GM12874 (cell line): Measurements from ENCODE around the gene KLHL40.

Experiments
- TF ChIP-seq, protein P1 (sequence below): IDR thresholded peaks from 2 replicates; pipeline ENCODE4 v1.5.1; 2011; ENCODE audit warnings: low read depth, mild to moderate bottlenecking, control low read depth, low read length, moderate library complexity; ENCODE audit not compliant: insufficient read depth

Gene KLHL40

DNA sequence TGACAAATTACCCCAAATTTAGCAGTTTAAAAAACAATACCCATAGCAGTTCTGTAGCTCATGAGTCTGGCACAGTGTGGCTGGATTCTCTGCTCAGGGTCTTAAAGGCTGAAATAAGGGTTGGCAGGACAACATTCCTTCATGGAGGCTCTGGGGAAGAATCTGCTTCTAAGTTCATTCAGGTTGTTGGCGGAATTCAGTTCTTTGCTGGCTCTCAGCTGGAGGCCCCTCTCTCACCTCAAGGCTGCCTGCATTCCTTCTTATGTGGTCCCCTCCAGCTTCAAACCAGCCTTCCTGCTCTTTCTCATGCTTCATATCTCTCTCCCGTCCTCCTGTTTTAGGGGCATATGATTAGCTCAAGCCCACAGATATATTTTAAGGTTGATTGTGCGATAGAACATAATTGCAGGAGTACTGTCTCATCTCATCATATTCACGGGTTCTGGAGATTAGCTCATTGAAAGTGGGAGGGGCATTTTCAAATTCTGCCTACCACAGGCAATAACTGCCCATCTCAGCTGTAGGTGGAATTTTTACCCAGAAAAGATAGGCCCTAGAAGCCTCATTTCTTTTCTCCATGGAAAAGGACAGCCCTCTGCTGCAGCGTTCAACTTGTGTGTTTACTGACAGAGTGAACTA is 37.4 kb upstream of the KLHL40 start:
- TF ChIP-seq, protein P1, sequence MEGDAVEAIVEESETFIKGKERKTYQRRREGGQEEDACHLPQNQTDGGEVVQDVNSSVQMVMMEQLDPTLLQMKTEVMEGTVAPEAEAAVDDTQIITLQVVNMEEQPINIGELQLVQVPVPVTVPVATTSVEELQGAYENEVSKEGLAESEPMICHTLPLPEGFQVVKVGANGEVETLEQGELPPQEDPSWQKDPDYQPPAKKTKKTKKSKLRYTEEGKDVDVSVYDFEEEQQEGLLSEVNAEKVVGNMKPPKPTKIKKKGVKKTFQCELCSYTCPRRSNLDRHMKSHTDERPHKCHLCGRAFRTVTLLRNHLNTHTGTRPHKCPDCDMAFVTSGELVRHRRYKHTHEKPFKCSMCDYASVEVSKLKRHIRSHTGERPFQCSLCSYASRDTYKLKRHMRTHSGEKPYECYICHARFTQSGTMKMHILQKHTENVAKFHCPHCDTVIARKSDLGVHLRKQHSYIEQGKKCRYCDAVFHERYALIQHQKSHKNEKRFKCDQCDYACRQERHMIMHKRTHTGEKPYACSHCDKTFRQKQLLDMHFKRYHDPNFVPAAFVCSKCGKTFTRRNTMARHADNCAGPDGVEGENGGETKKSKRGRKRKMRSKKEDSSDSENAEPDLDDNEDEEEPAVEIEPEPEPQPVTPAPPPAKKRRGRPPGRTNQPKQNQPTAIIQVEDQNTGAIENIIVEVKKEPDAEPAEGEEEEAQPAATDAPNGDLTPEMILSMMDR = no peak

DNA sequence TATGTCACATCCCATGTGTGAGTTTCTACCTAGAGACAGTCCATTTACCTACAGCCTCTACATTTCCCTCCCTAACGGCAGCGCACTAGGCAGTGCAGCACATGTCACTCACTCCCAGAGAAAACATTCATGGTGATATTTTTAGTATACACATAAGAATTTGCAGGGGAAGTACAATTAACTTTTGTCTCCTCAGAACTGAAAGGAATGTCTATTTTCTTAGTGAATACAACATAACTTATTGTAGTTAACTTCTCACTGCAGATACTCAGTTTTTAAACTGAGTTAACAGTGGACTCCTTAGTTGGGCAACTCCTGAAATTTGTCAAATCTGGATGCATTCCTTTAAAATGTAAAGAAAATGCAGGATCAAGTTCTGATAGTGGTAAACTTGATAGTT is 36.3 kb upstream of the KLHL40 start:
- TF ChIP-seq, protein P1 = no peak

DNA sequence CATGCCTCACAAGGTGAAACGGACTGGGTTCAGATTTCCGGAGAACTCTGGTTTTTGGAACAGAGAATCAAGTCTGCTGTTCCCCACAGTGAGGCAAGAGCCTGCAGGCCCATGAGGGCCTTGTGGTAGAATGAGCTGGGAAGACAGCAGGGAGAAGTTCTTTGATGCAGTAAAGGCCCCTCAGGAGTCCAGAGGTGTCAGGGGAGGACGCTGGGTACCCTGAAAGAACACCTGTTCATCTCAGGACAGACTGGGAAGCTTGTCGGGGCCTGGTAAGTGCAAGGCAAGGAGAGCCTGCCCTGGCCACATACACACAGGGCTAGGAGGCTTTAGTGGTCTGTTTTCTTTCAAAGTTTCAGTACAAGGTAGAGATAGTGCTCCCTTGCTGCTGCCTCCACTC is 35.6 kb upstream of the KLHL40 start:
- TF ChIP-seq, protein P1 = no peak

DNA sequence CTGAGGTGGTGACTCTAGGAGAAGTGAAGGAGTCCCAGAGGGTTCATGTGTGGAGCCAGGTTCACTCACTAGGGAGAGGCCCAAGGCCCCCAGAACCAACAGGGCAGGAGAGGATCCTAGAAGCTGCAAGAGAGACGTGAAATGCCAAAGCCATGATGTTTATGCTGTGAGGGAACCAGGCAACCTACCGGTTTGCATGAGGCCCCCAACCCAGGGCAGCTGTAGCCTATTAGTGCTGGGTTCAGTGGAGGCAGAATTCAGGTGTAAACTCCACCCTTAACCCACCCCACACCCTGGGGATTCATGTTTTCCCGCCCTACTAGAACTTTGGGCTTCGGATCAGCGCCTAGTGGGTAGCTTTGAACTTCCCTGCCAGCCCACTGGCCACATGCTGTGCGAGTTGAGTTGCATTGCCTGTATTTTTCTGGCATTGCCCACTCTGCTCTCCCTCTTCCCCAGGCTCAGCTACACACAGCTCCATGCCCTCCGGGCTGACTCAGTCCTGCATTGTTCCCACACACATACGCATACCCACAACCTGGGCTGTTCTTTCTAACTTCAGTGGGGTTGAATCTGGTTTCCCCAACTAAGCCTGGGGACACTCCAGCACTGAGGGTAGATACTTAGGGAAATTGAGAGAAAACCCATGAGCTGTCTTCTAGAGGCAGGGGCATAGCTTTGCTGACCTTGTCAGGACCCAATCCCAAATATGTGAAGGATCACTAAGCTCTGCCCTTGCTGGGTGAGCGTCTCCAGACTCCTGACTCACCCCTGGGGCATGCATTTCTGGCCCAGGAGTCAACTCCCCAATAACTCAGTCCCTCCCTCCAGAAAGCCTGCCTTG is 33.9 kb upstream of the KLHL40 start:
- TF ChIP-seq, protein P1 = no peak

DNA sequence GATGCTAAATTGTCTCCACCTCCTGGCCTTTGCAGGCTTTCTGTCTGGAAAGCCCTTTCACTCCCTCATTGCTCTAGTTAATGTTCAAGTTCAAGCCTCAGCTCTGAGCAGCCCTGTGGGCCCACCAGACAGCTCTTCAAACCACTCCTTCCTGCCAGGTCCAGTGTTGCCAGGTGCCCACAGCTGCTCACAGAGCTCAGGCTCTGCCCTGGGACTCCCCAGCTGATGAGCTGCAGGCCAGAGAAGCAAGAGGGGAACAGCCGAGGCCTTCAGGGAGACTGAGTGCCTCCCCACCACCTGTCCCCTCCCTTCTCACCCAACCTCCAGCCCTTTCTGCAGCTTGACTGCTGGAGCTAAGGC is 33.1 kb upstream of the KLHL40 start:
- TF ChIP-seq, protein P1 = no peak

DNA sequence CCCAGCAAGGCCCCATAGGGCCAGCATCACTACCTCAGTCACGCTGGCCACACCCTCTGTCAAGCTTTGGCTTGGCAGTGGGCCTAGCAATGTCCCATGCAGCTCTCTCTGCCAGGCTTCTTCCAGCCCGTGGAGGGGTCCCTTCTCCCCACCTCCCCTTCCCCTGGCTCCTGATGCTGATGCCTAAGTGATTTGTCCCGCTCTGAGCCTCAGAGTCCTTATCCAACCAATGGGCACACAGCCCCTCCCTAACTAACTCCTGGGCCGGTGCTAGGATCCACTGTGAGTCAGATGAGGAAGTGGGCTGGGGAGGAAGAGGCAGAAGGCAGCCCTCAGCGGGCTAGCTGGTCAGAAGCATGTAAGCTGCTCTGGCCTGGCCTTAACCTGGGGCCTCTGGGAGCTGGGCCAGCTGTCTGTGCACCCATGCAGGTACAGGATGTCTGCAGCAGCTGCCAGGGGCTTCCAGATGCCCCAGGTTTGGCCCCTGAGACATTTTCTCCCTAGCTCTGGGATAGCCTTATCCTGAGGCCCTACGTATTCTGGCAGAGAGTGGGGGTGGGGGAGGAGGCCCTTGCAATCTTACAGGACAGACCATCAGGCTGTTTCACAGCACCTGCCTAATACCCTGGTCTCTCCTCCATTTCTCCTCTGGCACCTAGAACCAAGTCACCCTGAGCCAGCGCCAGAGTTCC is 32.6 kb upstream of the KLHL40 start:
- TF ChIP-seq, protein P1 = no peak

DNA sequence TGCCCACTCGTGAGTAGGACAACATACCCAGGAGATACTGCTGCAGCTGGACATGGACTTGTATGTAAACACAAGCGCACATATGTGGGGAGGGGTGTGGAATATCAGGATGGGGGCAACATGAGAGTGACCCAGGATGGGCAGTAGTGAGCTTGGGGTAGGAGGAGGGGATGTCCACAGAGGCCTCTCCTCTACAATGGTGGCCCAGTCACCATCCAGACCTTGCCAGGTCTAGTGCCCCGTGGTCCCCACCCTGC is 32.1 kb upstream of the KLHL40 start:
- TF ChIP-seq, protein P1 = no peak
